Astrocyte of the spinal cord (primary cell): ENCODE results near the gene FKBP2.
A peak's percentile ranks its signal among the peaks of the same experiment; 100 is the strongest.

ENCODE experiments used
- DNase-seq: peaks from one replicate; pipeline ENCODE4 v3.0.0; 2011; ENCODE audit warnings: low read depth, low spot score
- H3K4me3 ChIP-seq: 2 replicates; pipeline ENCODE4 v1.5.1; 2011; ENCODE audit warnings: low read depth, mild to moderate bottlenecking, low read length, moderate library complexity
- in situ Hi-C: cut with HindIII; loops from 2 replicates; pipeline ENCODE4 v1.10.0; 2017; ENCODE audit warnings: low sequenced_read_pairs
- TF ChIP-seq, protein P1 (sequence below): IDR thresholded peaks from 2 replicates; pipeline ENCODE4 v1.5.1; 2012; ENCODE audit warnings: low read depth, mild to moderate bottlenecking, low read length, inconsistent platforms

Gene FKBP2

DNA sequence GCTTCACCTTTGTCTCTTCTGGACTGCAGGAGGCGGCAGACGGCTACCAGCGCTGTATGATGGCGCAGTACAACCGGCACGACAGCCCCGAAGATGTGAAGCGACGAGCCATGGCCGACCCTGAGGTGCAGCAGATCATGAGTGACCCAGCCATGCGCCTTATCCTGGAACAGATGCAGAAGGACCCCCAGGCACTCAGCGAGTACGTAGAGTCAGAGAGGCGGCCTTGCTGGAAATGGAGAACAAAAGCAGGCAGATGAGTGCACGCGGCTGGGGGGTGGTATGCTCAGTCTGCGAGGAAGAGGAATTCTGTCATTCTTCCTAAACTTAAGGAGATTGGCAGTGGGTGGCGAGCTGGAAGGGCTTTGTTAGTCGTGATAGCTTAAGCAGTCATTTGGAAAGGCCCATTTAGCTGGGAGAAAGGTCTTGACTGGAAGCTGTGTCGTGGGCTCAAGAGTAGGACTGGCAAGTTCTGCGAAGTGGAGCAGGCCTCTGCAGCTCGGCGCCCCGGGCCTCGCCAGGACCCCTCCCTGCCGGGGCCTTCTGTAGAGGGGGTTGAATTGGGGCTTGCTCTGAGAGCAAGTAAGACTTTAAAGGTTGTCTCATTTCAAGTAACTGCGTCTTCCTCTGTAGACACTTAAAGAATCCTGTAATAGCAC lies 37.3 kb upstream of the FKBP2 start:
- no peak for DNase-seq
- in situ Hi-C loops: no loop called here
- TF ChIP-seq, protein P1, sequence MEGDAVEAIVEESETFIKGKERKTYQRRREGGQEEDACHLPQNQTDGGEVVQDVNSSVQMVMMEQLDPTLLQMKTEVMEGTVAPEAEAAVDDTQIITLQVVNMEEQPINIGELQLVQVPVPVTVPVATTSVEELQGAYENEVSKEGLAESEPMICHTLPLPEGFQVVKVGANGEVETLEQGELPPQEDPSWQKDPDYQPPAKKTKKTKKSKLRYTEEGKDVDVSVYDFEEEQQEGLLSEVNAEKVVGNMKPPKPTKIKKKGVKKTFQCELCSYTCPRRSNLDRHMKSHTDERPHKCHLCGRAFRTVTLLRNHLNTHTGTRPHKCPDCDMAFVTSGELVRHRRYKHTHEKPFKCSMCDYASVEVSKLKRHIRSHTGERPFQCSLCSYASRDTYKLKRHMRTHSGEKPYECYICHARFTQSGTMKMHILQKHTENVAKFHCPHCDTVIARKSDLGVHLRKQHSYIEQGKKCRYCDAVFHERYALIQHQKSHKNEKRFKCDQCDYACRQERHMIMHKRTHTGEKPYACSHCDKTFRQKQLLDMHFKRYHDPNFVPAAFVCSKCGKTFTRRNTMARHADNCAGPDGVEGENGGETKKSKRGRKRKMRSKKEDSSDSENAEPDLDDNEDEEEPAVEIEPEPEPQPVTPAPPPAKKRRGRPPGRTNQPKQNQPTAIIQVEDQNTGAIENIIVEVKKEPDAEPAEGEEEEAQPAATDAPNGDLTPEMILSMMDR: no peak
- H3K4me3 ChIP-seq: no peak overlapping the region

- in situ Hi-C loops: no loop called here
- TF ChIP-seq, protein P1: no peak
- no peak overlapping the region for H3K4me3 ChIP-seq
- DNase-seq: no peak
Measured at GRCh38 chr11:64204080-64204440, 36.8 kb upstream of the FKBP2 start.

- peak; percentile 96 for DNase-seq
- in situ Hi-C loops: no loop called here
- H3K4me3 ChIP-seq: no peak overlapping the region
- TF ChIP-seq, protein P1: peak; percentile 80
Measured at GRCh38 chr11:64204464-64204989, 36.4 kb upstream of the FKBP2 start.

GRCh38 chr11:64206457-64207255 lies 34.2 kb upstream of the FKBP2 start, which contains the start of gene FERMT3:
TSS of gene FERMT3 (plus strand) at chr11:64206721. CDS start at chr11:64207365, 644 bp downstream.
- no peak for DNase-seq
- TF ChIP-seq, protein P1: no peak
- no peak within 1 kb of the TSS for H3K4me3 ChIP-seq
- in situ Hi-C loops: no loop called here

GRCh38 chr11:64207256-64208085 lies 33.4 kb upstream of the FKBP2 start:
- H3K4me3 ChIP-seq: no peak overlapping the region
- TF ChIP-seq, protein P1: no peak
- peak; percentile 66 for DNase-seq
- in situ Hi-C loops: no loop called here
